Right lung (tissue), 5 donors: ENCODE results near the gene AMOTL1. TPM values are rescaled to one million over a fixed set of nuclear protein-coding genes. Genes with fewer than 3 reads are reported as not detected.

ENCODE experiments used
- DNase-seq, 2 donors: peaks; one replicate each; pipeline ENCODE4 v3.0.0-alpha.2; 2013
- polyA plus RNA-seq, 5 donors: library from polyadenylated mRNA; unstranded; fragments of 120-200 nt; gene quantifications; one replicate each; pipeline versions ENCODE4 v1.2.1 to v1.2.3, GENCODE V29; 2013; ENCODE audit warnings: inconsistent platforms in 1 of 5, low replicate concordance in 1 of 5; ENCODE audit not compliant: insufficient read length in 5 of 5, insufficient read depth in 1 of 5

The AMOTL1 gene
- polyA plus RNA-seq, 5 donors, result 41.5 to 61.2 (median 52.6) TPM

GRCh38 chr11:94767291-94767690 is 865 bp upstream of the AMOTL1 start:
- DNase-seq, result no peak

GRCh38 chr11:94768602-94769541 is 716 bp downstream of the AMOTL1 start:
- DNase-seq, result peak; percentile 75 to 77

GRCh38 chr11:94769880-94770279 is 1.7 kb downstream of the AMOTL1 start:
- DNase-seq, result no peak

- no peak for DNase-seq
Measured at GRCh38 chr11:94770563-94771120, 2.5 kb downstream of the AMOTL1 start.

GRCh38 chr11:94771390-94771789 is 3.2 kb downstream of the AMOTL1 start:
- DNase-seq, result no peak

GRCh38 chr11:94771951-94772350 is 3.8 kb downstream of the AMOTL1 start:
- DNase-seq, result no peak

- no peak for DNase-seq
Measured at GRCh38 chr11:94773842-94774241, 5.7 kb downstream of the AMOTL1 start.

GRCh38 chr11:94774345-94774744 is 6.2 kb downstream of the AMOTL1 start:
- DNase-seq, result no peak

- no peak for DNase-seq
Measured at GRCh38 chr11:94775567-94776327, 7.6 kb downstream of the AMOTL1 start.

- no peak for DNase-seq
Measured at GRCh38 chr11:94776351-94777321, 8.5 kb downstream of the AMOTL1 start.

- no peak for DNase-seq
Measured at GRCh38 chr11:94780432-94780831, 12.3 kb downstream of the AMOTL1 start.

- DNase-seq, result no peak
Measured at GRCh38 chr11:94781837-94782236, 13.7 kb downstream of the AMOTL1 start.

- no peak for DNase-seq
Measured at GRCh38 chr11:94782446-94782845, 14.3 kb downstream of the AMOTL1 start.

GRCh38 chr11:94784884-94785283 is 16.7 kb downstream of the AMOTL1 start:
- no peak for DNase-seq

- DNase-seq, result no peak
Measured at GRCh38 chr11:94785509-94785908, 17.4 kb downstream of the AMOTL1 start.

GRCh38 chr11:94786264-94787126 is 18.3 kb downstream of the AMOTL1 start:
- no peak for DNase-seq

- DNase-seq, result no peak
Measured at GRCh38 chr11:94787801-94788200, 19.6 kb downstream of the AMOTL1 start.

GRCh38 chr11:94788396-94788795 is 20.2 kb downstream of the AMOTL1 start:
- no peak for DNase-seq

GRCh38 chr11:94790197-94790596 is 22.0 kb downstream of the AMOTL1 start:
- DNase-seq, result no peak

GRCh38 chr11:94790661-94791180 is 22.6 kb downstream of the AMOTL1 start:
- no peak for DNase-seq
